ENCODE results near the gene NCBP2L.

NCBP2L gene

GRCh38 chrX:107777536-107777832 is at the start of gene NCBP2L:
NCBP2L (plus strand) TSS chrX:107777733; CDS start chrX:107794221, 16,488 bp downstream.
- no peak for DNase-seq

GRCh38 chrX:107728371-107729099 is 49.0 kb upstream of the NCBP2L start:
- DNase-seq, result no peak

GRCh38 chrX:107729558-107730297 is 47.8 kb upstream of the NCBP2L start:
- no peak for DNase-seq

- DNase-seq, result no peak
Measured at GRCh38 chrX:107730298-107730655, 47.3 kb upstream of the NCBP2L start.

- DNase-seq, result no peak
Measured at GRCh38 chrX:107730991-107731766, 46.4 kb upstream of the NCBP2L start.

GRCh38 chrX:107731831-107732502 is 45.6 kb upstream of the NCBP2L start:
- DNase-seq, result no peak

GRCh38 chrX:107733686-107734085 is 43.8 kb upstream of the NCBP2L start:
- DNase-seq, result no peak

GRCh38 chrX:107734646-107735045 is 42.9 kb upstream of the NCBP2L start:
- no peak for DNase-seq

- no peak for DNase-seq
Measured at GRCh38 chrX:107736781-107737531, 40.6 kb upstream of the NCBP2L start.

- no peak for DNase-seq
Measured at GRCh38 chrX:107738272-107738671, 39.3 kb upstream of the NCBP2L start.

GRCh38 chrX:107738768-107739167 is 38.8 kb upstream of the NCBP2L start:
- DNase-seq, result no peak

- DNase-seq, result no peak
Measured at GRCh38 chrX:107739541-107739940, 38.0 kb upstream of the NCBP2L start.

- DNase-seq, result no peak
Measured at GRCh38 chrX:107741404-107741790, 36.1 kb upstream of the NCBP2L start.

- DNase-seq, result no peak
Measured at GRCh38 chrX:107742700-107743191, 34.8 kb upstream of the NCBP2L start.

- no peak for DNase-seq
Measured at GRCh38 chrX:107743995-107744394, 33.5 kb upstream of the NCBP2L start.

GRCh38 chrX:107744868-107745267 is 32.7 kb upstream of the NCBP2L start:
- no peak for DNase-seq

GRCh38 chrX:107747596-107748161 is 29.9 kb upstream of the NCBP2L start:
- DNase-seq, result no peak

- no peak for DNase-seq
Measured at GRCh38 chrX:107748506-107748905, 29.0 kb upstream of the NCBP2L start.

- no peak for DNase-seq
Measured at GRCh38 chrX:107750263-107750662, 27.3 kb upstream of the NCBP2L start.

- no peak for DNase-seq
Measured at GRCh38 chrX:107750861-107751445, 26.6 kb upstream of the NCBP2L start.

GRCh38 chrX:107752043-107752442 is 25.5 kb upstream of the NCBP2L start:
- no peak for DNase-seq

- no peak for DNase-seq
Measured at GRCh38 chrX:107752714-107753113, 24.8 kb upstream of the NCBP2L start.

Measured in activated effector memory CD4-positive, alpha-beta T cell treated with Interleukin-2 at 50 U/mL for 16 hours (primary cell).